ENCODE data around the gene ALDH3B1.

Gene ALDH3B1

DNA sequence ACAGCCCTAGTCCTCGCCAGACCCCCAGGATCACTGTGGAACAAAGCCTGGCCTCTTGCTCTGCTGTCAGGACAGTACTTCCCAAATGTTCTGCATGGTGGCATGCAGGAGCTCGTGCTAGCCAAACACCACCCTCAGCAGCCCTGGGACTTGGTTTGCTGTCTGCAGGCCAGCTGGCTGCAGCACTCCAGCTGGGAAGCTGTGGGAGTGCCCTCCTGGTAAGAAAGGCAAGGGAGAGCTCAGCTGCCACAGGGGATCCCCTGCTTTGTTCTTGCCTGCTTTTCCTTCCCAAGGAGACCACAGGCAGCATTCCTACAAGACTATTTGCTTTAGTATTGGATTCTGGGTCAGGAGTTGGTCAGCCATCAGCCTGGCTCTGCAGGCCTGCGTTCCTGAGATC lies 56.6 kb downstream of the ALDH3B1 start:
- no peak for DNase-seq (ENCODE audit: low read depth, low spot score)

DNA sequence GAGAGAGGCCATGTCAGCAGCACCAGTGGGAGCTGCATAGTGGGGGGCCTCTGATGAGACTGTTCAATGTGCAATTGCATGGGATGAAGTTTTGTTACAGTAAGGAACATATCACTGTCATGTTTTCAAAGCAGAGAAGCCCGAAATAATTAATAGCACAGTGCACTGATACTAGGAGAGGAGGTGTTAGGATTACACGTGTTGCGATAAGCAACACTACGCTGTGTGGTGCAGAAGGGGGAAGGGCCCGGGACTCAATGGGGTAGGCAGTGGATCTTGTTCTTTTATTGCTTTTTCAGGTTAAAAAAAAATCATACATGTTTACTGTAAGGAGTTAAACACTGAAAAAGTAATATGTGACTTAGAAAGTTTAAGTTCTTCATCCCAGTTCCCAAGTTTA lies 57.9 kb downstream of the ALDH3B1 start:
- no peak for DNase-seq (ENCODE audit: low read depth, low spot score)

DNA sequence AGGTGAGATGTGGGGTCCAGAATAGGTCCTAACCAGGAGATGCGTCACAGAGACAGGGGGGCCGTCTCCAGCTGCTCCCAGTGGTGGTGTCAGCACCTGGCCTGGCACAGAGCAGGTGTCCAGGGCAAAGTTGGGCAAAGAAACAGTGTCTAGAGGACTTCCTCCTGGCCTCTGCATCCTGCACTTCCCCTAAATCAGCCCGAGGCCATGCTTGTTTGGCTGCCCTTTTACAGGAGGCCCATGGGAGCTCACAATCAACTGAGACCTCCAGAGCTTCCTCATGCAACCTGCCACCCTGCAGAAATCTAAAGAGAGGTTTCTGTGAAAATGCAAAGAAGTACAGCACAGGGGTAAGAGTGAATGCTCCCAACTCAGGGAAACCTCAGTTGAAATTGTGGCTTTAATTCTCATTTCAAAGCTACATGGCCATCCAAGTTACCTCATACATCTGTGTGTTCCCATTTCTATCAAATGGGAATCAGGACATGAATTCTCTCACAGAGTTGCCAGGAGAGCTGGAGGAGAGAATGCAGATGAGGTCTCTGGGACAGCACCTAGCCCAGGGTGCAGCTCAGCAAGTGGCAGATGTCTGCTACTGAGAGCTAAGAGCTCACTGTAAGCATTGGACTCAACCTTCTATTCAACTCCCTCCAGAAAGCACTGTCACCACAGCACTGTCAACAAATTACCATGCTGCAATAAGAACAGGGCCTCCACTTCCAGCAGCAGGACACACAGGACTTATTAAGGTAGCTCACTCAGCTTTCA lies 61.3 kb downstream of the ALDH3B1 start:
- no peak for DNase-seq (ENCODE audit: low read depth, low spot score)

DNA sequence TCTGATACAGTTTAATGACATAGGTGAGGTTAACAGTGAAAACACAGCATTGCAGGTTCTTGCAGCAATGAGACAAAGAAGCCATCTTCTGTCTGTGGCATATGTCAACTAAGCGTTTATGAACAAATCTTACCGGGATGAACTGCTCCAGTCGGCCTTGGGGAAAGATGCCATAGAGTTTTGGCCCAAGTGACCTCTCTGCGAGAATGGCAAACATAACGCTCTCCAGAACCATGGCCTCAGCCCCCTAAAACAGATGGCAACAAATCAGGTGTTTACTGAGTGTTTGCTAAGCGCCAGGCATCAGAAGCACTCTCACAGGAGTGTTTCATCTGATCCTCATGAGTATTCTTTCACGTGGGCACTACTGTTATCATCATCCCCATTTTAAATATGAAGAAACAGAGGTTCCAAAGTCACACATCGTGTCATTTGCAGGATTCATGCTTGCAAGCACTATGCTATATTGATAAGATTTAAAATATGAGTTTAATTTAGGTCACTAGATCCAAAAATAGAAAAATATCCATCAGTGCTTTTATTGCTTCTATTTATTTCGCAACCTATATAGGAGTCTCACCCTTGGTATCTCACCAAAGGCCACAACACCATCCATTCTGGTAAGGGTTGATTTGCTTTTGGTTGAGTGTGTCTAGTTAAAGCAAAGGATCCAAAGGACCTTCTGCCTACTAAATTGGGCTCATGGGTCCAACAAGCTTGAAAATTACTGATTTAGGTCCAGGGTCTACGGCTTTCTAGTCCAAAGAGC lies 64.6 kb downstream of the ALDH3B1 start:
- no peak for DNase-seq (ENCODE audit: low read depth, low spot score)

DNA sequence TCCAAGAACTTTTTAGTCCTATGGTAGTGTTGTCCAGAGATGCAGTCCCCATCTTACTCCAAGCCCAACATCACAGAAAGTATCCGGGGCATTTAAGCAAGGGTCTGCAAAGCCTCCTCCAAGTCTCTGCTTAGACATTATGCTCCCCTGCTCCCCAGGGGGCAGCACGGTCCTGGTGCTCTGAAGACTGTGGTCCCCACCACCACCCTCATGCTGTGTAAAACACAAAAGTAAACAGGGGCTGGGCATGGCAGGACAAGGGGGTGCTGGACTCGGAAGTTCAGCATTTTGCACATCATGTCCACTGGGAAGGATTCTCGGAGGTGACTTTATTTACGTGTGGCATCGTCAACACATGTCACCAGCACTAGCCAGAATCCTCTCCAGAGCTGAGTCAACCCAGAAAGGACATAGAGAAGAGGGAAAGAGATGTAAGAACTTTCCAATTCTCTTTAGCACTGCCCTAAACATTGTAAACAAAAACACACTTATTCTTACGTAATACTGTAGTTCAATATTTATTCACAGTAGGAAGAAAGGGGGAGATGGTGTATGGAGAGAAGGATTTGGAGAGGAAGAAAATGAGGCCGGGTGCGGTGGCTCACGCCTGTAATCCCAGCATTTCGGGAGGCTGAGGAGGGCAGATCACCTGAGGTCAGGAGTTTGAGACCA lies 66.4 kb downstream of the ALDH3B1 start:
- no peak for DNase-seq (ENCODE audit: low read depth, low spot score)

DNA sequence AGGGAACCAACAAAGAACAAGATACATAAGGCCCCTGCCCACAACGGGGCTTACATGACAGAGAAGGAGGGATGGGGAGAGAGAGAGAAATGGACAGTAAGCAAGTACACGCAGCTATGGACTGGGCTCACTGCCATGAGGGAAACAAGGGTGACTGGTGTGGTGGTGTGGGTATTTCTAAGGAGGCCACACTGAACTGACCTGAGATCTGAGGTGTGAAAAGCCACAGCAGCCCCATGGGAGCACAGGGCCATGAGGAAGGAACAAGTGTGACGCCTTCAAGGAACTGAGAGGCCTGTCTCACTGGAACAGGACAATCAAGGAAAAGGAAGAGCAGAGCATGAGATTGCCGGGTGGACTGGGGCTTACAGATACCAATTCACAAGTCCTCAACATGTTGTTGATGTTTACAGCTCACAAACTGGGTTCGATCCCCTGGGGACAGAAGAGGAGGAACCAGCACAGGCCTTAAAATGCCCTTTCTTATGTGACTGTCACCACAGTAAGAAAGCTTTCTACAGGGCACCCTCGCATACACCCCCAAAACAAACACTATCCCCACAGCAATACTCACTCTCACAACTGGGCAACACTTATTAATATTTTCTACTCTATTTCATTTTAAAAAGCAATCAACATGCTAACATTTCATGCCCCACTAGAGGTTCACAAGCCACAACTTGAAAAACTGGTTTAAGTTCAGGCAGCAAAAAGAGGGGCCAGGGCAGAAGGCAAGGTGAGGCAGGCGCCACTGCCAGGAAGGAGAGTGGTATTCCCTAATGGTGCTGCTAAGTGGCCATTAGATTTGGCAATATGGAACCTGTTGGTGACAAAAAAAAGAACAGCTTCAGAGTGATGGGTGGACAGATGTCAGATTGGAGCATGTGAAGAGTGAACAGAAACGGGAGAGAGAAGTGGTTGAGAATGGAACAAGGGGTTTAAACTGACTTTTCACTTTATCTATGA lies 67.8 kb downstream of the ALDH3B1 start:
- DNase-seq (ENCODE audit: low read depth, low spot score), result no peak

Measured in activated CD4-positive, CD25-positive, alpha-beta regulatory T cell treated with anti-CD3 and anti-CD28 coated beads, Interleukin-2, amount 50 U/mL, for 16 hours (primary cell).